Thyroid gland (tissue), 4 donors: ENCODE measurements around the gene ADORA2A. TPM values are rescaled to one million over a fixed set of nuclear protein-coding genes. Genes with fewer than 3 reads are reported as not detected.

Experiments used
- DNase-seq, 2 donors: peaks; one replicate each; pipeline ENCODE4 v3.0.0-alpha.2; 2019
- H3K27ac ChIP-seq, 3 donors: fragments of 200-600 bp; sonication (generic); 1 replicate in 2 of 3; 2 replicates in 1 of 3; pipeline ENCODE4 v1.5.1; 2016 to 2019; ENCODE audit warnings: mild to moderate bottlenecking in 1 of 3, moderate library complexity in 1 of 3
- H3K27me3 ChIP-seq: fragments of 200-600 bp; sonication (generic); one replicate; pipeline ENCODE4 v1.5.1; 2019
- H3K36me3 ChIP-seq, 2 donors: fragments of 200-600 bp; sonication (generic); one replicate each; pipeline ENCODE4 v1.5.1; 2016 to 2019
- H3K4me1 ChIP-seq, 2 donors: fragments of 200-600 bp; sonication (generic); one replicate each; pipeline ENCODE4 v1.5.1; 2017 to 2019
- H3K4me3 ChIP-seq, 3 donors: fragments of 200-600 bp; sonication (generic); replicated peaks in 1 of 3; 1 replicate in 2 of 3; 2 replicates in 1 of 3; pipeline ENCODE4 v1.5.1; 2016; ENCODE audit warnings: mild to moderate bottlenecking in 1 of 3
- H3K9me3 ChIP-seq: fragments of 200-600 bp; sonication (generic); one replicate; pipeline ENCODE4 v1.5.1; 2017
- CTCF ChIP-seq, 6 experiments: fragments of 200-600 bp in 3 of 6; fragments of 450-650 bp in 3 of 6; sonication (generic) in 3 of 6; IDR thresholded peaks; one replicate each; pipeline ENCODE4 v1.5.1; 2016 to 2019; ENCODE audit warnings: antibody characterized with exemption in 6 of 6, mild to moderate bottlenecking in 2 of 6, inconsistent platforms in 1 of 6, moderate library complexity in 1 of 6
- POLR2A ChIP-seq, 2 donors: fragments of 450-650 bp; IDR thresholded peaks; one replicate each; pipeline ENCODE4 v1.6.1; 2017; ENCODE audit warnings: antibody characterized with exemption in 2 of 2, mild to moderate bottlenecking in 2 of 2, moderate library complexity in 1 of 2
- WGBS, 2 donors: methylation state at CpG; one replicate each; pipeline ENCODE4 v1.1.5; 2017; 5-methylcytosine and 5-hydroxymethylcytosine counted together
- intact Hi-C: fragments of 100-400 bp; cut with DNase I; formaldehyde crosslinking; loops from one replicate; pipeline ENCODE4 v1.15.1; 2023
- total RNA-seq, 4 donors: library from RNA; depleted of rRNA; stranded (reverse); fragments of >200 nt; gene quantifications; one replicate each; pipeline ENCODE4 v1.2.3, GENCODE V29; 2016

The ADORA2A gene
- total RNA-seq, 4 donors from 2014 or later: 1.4 to 3.0 (median 2.5) TPM

- no peaks in the 10 kb centered on the region for H3K27me3 ChIP-seq
- no peak for TF ChIP-seq POLR2A (IDR thresholded peaks at IDR 0.05)
- no peak for TF ChIP-seq CTCF (IDR thresholded peaks at IDR 0.05)
- no peaks in the 10 kb centered on the region for H3K36me3 ChIP-seq
- DNase-seq: no peak
- no peak overlapping the region for H3K4me3 ChIP-seq
- no peaks in the 10 kb centered on the region for H3K9me3 ChIP-seq
- H3K4me1 ChIP-seq: no peaks in the 10 kb centered on the region
- intact Hi-C loops: no loop called here
- 78 to 92% methylated on average over 1 of the region's 1 CpG for WGBS, 2 donors
- H3K27ac ChIP-seq: no peak overlapping the region
Measured at GRCh38 chr22:24384131-24384530, 43.3 kb upstream of the ADORA2A start.

- no peaks in the 10 kb centered on the region for H3K27me3 ChIP-seq
- no peak for DNase-seq
- H3K36me3 ChIP-seq: no peaks in the 10 kb centered on the region
- peaks cover 0 to 20% of the 10 kb centered on the region in 2 donors for H3K4me1 ChIP-seq
- no peaks in the 10 kb centered on the region for H3K9me3 ChIP-seq
- 93% methylated on average over 2 of the region's 2 CpGs for WGBS, 2 donors
- intact Hi-C loops: no loop called here
- no peak for TF ChIP-seq POLR2A (IDR thresholded peaks at IDR 0.05)
- no peak for TF ChIP-seq CTCF (IDR thresholded peaks at IDR 0.05)
- H3K4me3 ChIP-seq: no peak overlapping the region
- no peak overlapping the region for H3K27ac ChIP-seq
Measured at GRCh38 chr22:24386937-24387471, 40.4 kb upstream of the ADORA2A start.

DNA sequence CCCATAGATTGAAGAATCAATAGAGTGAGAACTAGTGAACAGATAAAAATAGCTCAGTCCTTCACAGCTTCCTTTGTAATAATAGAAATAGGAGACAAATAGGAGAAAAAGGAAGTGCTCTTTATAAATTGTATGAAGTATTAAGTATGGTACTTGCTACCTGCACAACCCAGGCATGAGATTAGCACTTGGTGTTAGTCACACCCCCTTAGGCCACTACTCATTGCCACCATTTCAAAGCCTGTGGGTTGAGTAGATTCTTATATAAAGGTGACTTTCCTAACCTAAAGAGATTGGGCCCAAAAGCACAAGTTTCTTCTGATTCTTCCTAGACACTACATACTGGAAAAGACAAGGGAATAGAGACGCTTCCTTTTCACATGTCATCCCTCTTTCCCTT lies 37.7 kb upstream of the ADORA2A start:
- no peak overlapping the region for H3K27ac ChIP-seq
- H3K9me3 ChIP-seq: no peaks in the 10 kb centered on the region
- DNase-seq: no peak
- H3K27me3 ChIP-seq: no peaks in the 10 kb centered on the region
- intact Hi-C loops: no loop called here
- H3K4me1 ChIP-seq: peaks cover 0 to 21% of the 10 kb centered on the region in 2 donors
- H3K4me3 ChIP-seq: no peak overlapping the region
- WGBS, 2 donors: 82 to 95% methylated on average over 1 of the region's 1 CpG
- no peaks in the 10 kb centered on the region for H3K36me3 ChIP-seq
- TF ChIP-seq POLR2A (IDR thresholded peaks at IDR 0.05) (no peak), CTCF (IDR thresholded peaks at IDR 0.05) (no peak)

DNA sequence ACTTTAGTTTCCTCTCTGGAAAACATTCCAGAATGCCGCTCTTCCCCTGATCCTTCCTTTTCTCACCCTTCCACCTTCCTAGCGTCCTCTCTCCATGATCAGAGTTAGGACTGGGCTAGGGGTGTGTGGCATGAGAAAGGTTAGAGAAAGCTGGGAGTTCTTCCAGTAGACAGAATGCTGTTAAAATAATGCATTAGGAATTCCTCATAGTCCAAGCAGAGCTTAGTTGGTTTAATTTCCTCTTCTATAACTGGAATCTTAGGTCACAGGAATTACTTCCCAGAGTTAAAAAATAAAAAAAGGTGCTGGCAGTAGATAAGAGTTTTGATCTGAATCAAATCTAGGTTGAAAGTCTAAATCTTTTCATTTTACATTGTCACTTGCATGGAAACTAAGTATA lies 37.2 kb upstream of the ADORA2A start:
- no peak overlapping the region for H3K27ac ChIP-seq
- no peak for TF ChIP-seq POLR2A (IDR thresholded peaks at IDR 0.05)
- no peak for TF ChIP-seq CTCF (IDR thresholded peaks at IDR 0.05)
- H3K27me3 ChIP-seq: no peaks in the 10 kb centered on the region
- H3K36me3 ChIP-seq: no peaks in the 10 kb centered on the region
- peaks cover 0 to 21% of the 10 kb centered on the region in 2 donors for H3K4me1 ChIP-seq
- intact Hi-C loops: no loop called here
- H3K4me3 ChIP-seq: no peak overlapping the region
- no peaks in the 10 kb centered on the region for H3K9me3 ChIP-seq
- 86 to 87% methylated on average over 2 of the region's 2 CpGs for WGBS, 2 donors
- DNase-seq: no peak

GRCh38 chr22:24390576-24390975 lies 36.8 kb upstream of the ADORA2A start:
- DNase-seq: no peak

More at GRCh38 chr22:24390576-24390975, 36.8 kb upstream of the ADORA2A start:
- WGBS, 2 donors: 75 to 78% methylated on average over 6 to 7 of the region's 7 CpGs
- no peak overlapping the region for H3K27ac ChIP-seq
- H3K4me3 ChIP-seq: no peak overlapping the region
- H3K36me3 ChIP-seq: peaks cover 0 to under 1% of the 10 kb centered on the region in 2 donors
- no peaks in the 10 kb centered on the region for H3K27me3 ChIP-seq
- intact Hi-C loops: no loop called here
- H3K4me1 ChIP-seq: peaks cover 0 to 21% of the 10 kb centered on the region in 2 donors
- no peaks in the 10 kb centered on the region for H3K9me3 ChIP-seq
- TF ChIP-seq CTCF (IDR thresholded peaks at IDR 0.05): no peak
- TF ChIP-seq POLR2A (IDR thresholded peaks at IDR 0.05): no peak
